Measurements from ENCODE around the gene NDUFV3. TPM values are rescaled to one million over a fixed set of nuclear protein-coding genes. Genes with fewer than 3 reads are reported as not detected.
A peak's percentile ranks its signal among the peaks of the same experiment; 100 is the strongest.

The NDUFV3 gene
- total and polyA plus RNA-seq, 4 donors, result 25.9 to 44.0 (median 36.1) TPM

- Histone ChIP-seq H3K27me3 (ENCODE audit: control insufficient read depth, insufficient read depth, low read length) (no peaks in the 10 kb centered on the region), H3K9me3 (ENCODE audit: control insufficient read depth, insufficient read depth, low read length) (no peaks in the 10 kb centered on the region), H3K27ac (ENCODE audit: low read depth, low read length) (no peak overlapping the region), H3K36me3 (ENCODE audit: control insufficient read depth, insufficient read depth, low read length) (peaks cover 98% of the 10 kb centered on the region), H3K4me3 (ENCODE audit: low read depth, low read length) (no peak overlapping the region), H3K4me1 (ENCODE audit: control insufficient read depth, insufficient read depth, low read length) (peaks cover 2% of the 10 kb centered on the region)
- no peak for DNase-seq (ENCODE audit: low read depth in 4 of 6, low spot score in 6 of 6)
- 93% methylated on average over 19 of the region's 19 CpGs for WGBS (ENCODE audit: insufficient coverage)
These were observed 37.8 kb upstream of the NDUFV3 start for GRCh38 chr21:42855171-42855936.

- no peak overlapping the region for H3K27ac ChIP-seq (ENCODE audit: low read depth, low read length)
- H3K27me3 ChIP-seq (ENCODE audit: control insufficient read depth, insufficient read depth, low read length), result no peaks in the 10 kb centered on the region
- no peaks in the 10 kb centered on the region for H3K9me3 ChIP-seq (ENCODE audit: control insufficient read depth, insufficient read depth, low read length)
- DNase-seq (ENCODE audit: low read depth in 4 of 6, low spot score in 6 of 6), result no peak
- no peak overlapping the region for H3K4me3 ChIP-seq (ENCODE audit: low read depth, low read length)
- 92% methylated on average over 14 of the region's 18 CpGs for WGBS (ENCODE audit: insufficient coverage)
- H3K4me1 ChIP-seq (ENCODE audit: control insufficient read depth, insufficient read depth, low read length), result peaks cover 8% of the 10 kb centered on the region
- peaks cover 98% of the 10 kb centered on the region for H3K36me3 ChIP-seq (ENCODE audit: control insufficient read depth, insufficient read depth, low read length)
These were observed 37.2 kb upstream of the NDUFV3 start for GRCh38 chr21:42855937-42856335.

- 100% methylated on average over 5 of the region's 11 CpGs for WGBS (ENCODE audit: insufficient coverage)
- DNase-seq (ENCODE audit: low read depth in 4 of 6, low spot score in 6 of 6), result no peak
- H3K4me1 ChIP-seq (ENCODE audit: control insufficient read depth, insufficient read depth, low read length), result peaks cover 19% of the 10 kb centered on the region
- peaks cover 93% of the 10 kb centered on the region for H3K36me3 ChIP-seq (ENCODE audit: control insufficient read depth, insufficient read depth, low read length)
- no peak overlapping the region for H3K27ac ChIP-seq (ENCODE audit: low read depth, low read length)
- no peak overlapping the region for H3K4me3 ChIP-seq (ENCODE audit: low read depth, low read length)
- no peaks in the 10 kb centered on the region for H3K9me3 ChIP-seq (ENCODE audit: control insufficient read depth, insufficient read depth, low read length)
- no peaks in the 10 kb centered on the region for H3K27me3 ChIP-seq (ENCODE audit: control insufficient read depth, insufficient read depth, low read length)
These were observed 35.9 kb upstream of the NDUFV3 start for GRCh38 chr21:42857216-42857615.

GRCh38 chr21:42858185-42858847 is 34.8 kb upstream of the NDUFV3 start:
- WGBS (ENCODE audit: insufficient coverage), result 77% methylated on average over 12 of the region's 19 CpGs
- H3K27me3 ChIP-seq (ENCODE audit: control insufficient read depth, insufficient read depth, low read length), result no peaks in the 10 kb centered on the region
- no peak for DNase-seq (ENCODE audit: low read depth in 4 of 6, low spot score in 6 of 6)
- no peak overlapping the region for H3K27ac ChIP-seq (ENCODE audit: low read depth, low read length)
- no peaks in the 10 kb centered on the region for H3K9me3 ChIP-seq (ENCODE audit: control insufficient read depth, insufficient read depth, low read length)
- H3K4me3 ChIP-seq (ENCODE audit: low read depth, low read length), result no peak overlapping the region
- H3K4me1 ChIP-seq (ENCODE audit: control insufficient read depth, insufficient read depth, low read length), result peaks cover 26% of the 10 kb centered on the region
- peaks cover 93% of the 10 kb centered on the region for H3K36me3 ChIP-seq (ENCODE audit: control insufficient read depth, insufficient read depth, low read length)

GRCh38 chr21:42858957-42859890 is 33.9 kb upstream of the NDUFV3 start:
- WGBS (ENCODE audit: insufficient coverage), result 97% methylated on average over 24 of the region's 34 CpGs
- peaks cover 29% of the 10 kb centered on the region for H3K4me1 ChIP-seq (ENCODE audit: control insufficient read depth, insufficient read depth, low read length)
- no peak for DNase-seq (ENCODE audit: low read depth in 4 of 6, low spot score in 6 of 6)
- no peak overlapping the region for H3K27ac ChIP-seq (ENCODE audit: low read depth, low read length)
- H3K9me3 ChIP-seq (ENCODE audit: control insufficient read depth, insufficient read depth, low read length), result no peaks in the 10 kb centered on the region
- H3K36me3 ChIP-seq (ENCODE audit: control insufficient read depth, insufficient read depth, low read length), result peaks cover 90% of the 10 kb centered on the region
- H3K27me3 ChIP-seq (ENCODE audit: control insufficient read depth, insufficient read depth, low read length), result no peaks in the 10 kb centered on the region
- H3K4me3 ChIP-seq (ENCODE audit: low read depth, low read length), result no peak overlapping the region

GRCh38 chr21:42859891-42860230 is 33.2 kb upstream of the NDUFV3 start:
- Histone ChIP-seq H3K36me3 (ENCODE audit: control insufficient read depth, insufficient read depth, low read length) (peaks cover 89% of the 10 kb centered on the region), H3K9me3 (ENCODE audit: control insufficient read depth, insufficient read depth, low read length) (no peaks in the 10 kb centered on the region), H3K4me3 (ENCODE audit: low read depth, low read length) (no peak overlapping the region), H3K4me1 (ENCODE audit: control insufficient read depth, insufficient read depth, low read length) (peaks cover 35% of the 10 kb centered on the region), H3K27me3 (ENCODE audit: control insufficient read depth, insufficient read depth, low read length) (no peaks in the 10 kb centered on the region), H3K27ac (ENCODE audit: low read depth, low read length) (no peak overlapping the region)
- no peak for DNase-seq (ENCODE audit: low read depth in 4 of 6, low spot score in 6 of 6)
- 90% methylated on average over 4 of the region's 6 CpGs for WGBS (ENCODE audit: insufficient coverage)

GRCh38 chr21:42860345-42860744 is 32.8 kb upstream of the NDUFV3 start:
- DNase-seq (ENCODE audit: low read depth in 4 of 6, low spot score in 6 of 6), result no peak
- 95% methylated on average over 16 of the region's 17 CpGs for WGBS (ENCODE audit: insufficient coverage)
- H3K36me3 ChIP-seq (ENCODE audit: control insufficient read depth, insufficient read depth, low read length), result peaks cover 89% of the 10 kb centered on the region

GRCh38 chr21:42861311-42861847 is 31.7 kb upstream of the NDUFV3 start:
- Histone ChIP-seq H3K27me3 (ENCODE audit: control insufficient read depth, insufficient read depth, low read length) (no peaks in the 10 kb centered on the region), H3K9me3 (ENCODE audit: control insufficient read depth, insufficient read depth, low read length) (no peaks in the 10 kb centered on the region), H3K36me3 (ENCODE audit: control insufficient read depth, insufficient read depth, low read length) (peaks cover 88% of the 10 kb centered on the region), H3K27ac (ENCODE audit: low read depth, low read length) (no peak overlapping the region), H3K4me1 (ENCODE audit: control insufficient read depth, insufficient read depth, low read length) (peaks cover 51% of the 10 kb centered on the region), H3K4me3 (ENCODE audit: low read depth, low read length) (no peak overlapping the region)
- WGBS (ENCODE audit: insufficient coverage), result 56% methylated on average over 7 of the region's 10 CpGs
- DNase-seq (ENCODE audit: low read depth in 4 of 6, low spot score in 6 of 6), result peak in 1 of 6 donors; percentile 70

More at GRCh38 chr21:42860345-42860744, 32.8 kb upstream of the NDUFV3 start:
- H3K4me1 ChIP-seq (ENCODE audit: control insufficient read depth, insufficient read depth, low read length), result peaks cover 40% of the 10 kb centered on the region
- no peaks in the 10 kb centered on the region for H3K27me3 ChIP-seq (ENCODE audit: control insufficient read depth, insufficient read depth, low read length)
- no peak overlapping the region for H3K27ac ChIP-seq (ENCODE audit: low read depth, low read length)
- H3K9me3 ChIP-seq (ENCODE audit: control insufficient read depth, insufficient read depth, low read length), result no peaks in the 10 kb centered on the region
- H3K4me3 ChIP-seq (ENCODE audit: low read depth, low read length), result no peak overlapping the region

- peak in 1 of 6 donors; percentile 77 for DNase-seq (ENCODE audit: low read depth in 4 of 6, low spot score in 6 of 6)
These were observed 31.2 kb upstream of the NDUFV3 start for GRCh38 chr21:42861848-42862400.

More at GRCh38 chr21:42861848-42862400, 31.2 kb upstream of the NDUFV3 start:
- 45% methylated on average over 29 of the region's 29 CpGs for WGBS (ENCODE audit: insufficient coverage)
- no peak overlapping the region for H3K4me3 ChIP-seq (ENCODE audit: low read depth, low read length)
- H3K27me3 ChIP-seq (ENCODE audit: control insufficient read depth, insufficient read depth, low read length), result no peaks in the 10 kb centered on the region
- H3K27ac ChIP-seq (ENCODE audit: low read depth, low read length), result no peak overlapping the region
- peaks cover 85% of the 10 kb centered on the region for H3K36me3 ChIP-seq (ENCODE audit: control insufficient read depth, insufficient read depth, low read length)
- peaks cover 52% of the 10 kb centered on the region for H3K4me1 ChIP-seq (ENCODE audit: control insufficient read depth, insufficient read depth, low read length)
- H3K9me3 ChIP-seq (ENCODE audit: control insufficient read depth, insufficient read depth, low read length), result no peaks in the 10 kb centered on the region

All from spinal cord (tissue), 10 donors.